Inflammatory macrophage (primary cell): ENCODE results near the gene SMIM7.
A peak's percentile ranks its signal among the peaks of the same experiment; 100 is the strongest.
"Not testable (repeated sequence)": the region's sequence is repeated elsewhere in the genome, so short reads cannot be mapped to it uniquely, and the experiment has no call there.

Experiments used
- DNase-seq, 2 donors: peaks; one replicate each; pipeline ENCODE4 v3.0.0-alpha.2; 2020 to 2022
- total RNA-seq, 18 experiments: gene quantifications; one replicate each; lab custom pipeline; 2026; ENCODE audit warnings: mixed read lengths in 6 of 18, inconsistent platforms in 2 of 18; lab: John Stamatoyannopoulos, UW

The SMIM7 gene
- 12.8 to 44.3 (median 34.1) reads per million in 18 experiments for total RNA-seq

- DNase-seq = peak; percentile 98 to 99
Observed at GRCh38 chr19:16659832-16660708, at the start of gene SMIM7. Gene SMIM7 (minus strand): TSS chr19:16660144. CDS start chr19:16660110, 34 bp downstream.

DNA sequence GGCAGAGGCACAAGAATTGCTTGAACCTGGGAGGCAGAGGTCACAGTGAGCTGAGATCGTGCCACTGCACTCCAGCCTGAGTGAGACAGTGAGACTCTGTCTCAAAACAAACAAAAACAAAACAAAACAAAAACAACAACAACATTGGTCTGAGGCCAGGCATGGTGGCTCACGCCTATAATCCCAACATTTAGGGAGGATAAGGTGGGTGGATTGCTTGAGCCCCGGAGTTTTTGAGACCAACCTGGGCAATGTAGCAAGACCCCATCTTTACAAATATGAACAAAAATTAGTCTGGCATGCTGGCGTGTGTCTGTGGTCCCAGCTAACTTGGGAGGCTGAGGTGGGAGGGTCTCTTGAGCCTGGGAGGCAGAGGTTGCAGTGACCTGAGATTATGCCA, 43.7 kb upstream of the SMIM7 start:
- DNase-seq = no peak

DNA sequence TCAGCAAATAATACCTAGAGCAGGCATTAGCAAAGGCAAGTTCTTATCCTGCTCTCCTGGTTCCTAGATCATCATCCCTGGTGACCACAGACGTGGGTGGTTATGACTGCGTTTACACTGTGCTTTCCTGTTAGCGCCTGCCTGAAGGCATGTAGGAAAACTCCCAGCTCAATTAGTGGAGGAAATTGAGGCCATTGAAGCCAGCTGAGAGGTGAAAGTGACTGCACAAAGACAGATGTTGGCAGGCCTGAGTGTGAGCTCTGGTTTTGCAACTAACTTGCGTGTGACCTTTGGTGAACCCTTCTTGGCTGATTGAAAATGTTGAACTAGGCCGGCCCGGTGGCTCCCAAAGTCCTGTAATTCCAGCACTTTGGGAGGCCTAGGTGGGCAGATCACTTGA, 42.2 kb upstream of the SMIM7 start:
- peak; percentile 33 to 52 for DNase-seq

DNA sequence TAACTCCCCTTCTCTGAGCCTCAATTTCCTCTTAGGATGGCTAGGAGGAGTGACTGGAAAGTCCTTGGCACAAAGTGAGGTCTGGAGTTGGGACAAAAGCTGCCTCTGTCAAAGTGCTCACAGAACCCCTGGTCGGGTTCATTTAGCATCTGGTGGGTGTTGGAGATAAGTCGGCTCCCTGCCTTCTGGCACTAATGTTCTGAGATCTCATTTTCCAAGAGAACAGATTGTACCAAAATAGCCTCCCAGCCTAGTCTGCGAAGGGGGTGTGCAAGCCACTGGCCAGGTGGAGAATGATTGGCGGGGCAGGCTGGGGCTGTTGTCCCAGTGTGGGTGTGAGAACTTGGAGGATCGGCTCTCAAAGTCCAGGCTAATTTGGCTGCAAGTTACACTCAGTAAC, 39.0 kb upstream of the SMIM7 start:
- no peak for DNase-seq

DNA sequence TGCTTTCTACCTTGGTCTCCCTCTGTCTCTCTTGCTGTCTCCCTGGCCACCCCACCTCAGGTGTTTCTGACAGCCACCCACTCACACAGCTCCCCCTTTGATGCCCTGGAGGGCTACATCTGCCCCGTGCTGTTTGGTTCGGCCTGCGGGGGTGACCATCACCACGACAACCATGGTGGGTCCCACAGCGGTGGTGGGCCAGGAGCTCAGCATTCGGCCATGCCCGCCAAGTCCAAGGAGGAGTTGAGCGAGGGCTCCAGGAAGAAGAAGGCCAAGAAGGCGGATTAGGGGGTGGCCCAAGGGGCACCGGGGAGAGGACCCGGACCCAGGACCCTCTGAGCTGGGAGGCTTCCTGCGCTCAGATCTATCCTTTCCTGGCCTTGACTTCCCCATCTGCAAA, 28.1 kb upstream of the SMIM7 start:
- DNase-seq = no peak

GRCh38 chr19:16684216-16684615, 24.3 kb upstream of the SMIM7 start:
- DNase-seq = no peak

DNA sequence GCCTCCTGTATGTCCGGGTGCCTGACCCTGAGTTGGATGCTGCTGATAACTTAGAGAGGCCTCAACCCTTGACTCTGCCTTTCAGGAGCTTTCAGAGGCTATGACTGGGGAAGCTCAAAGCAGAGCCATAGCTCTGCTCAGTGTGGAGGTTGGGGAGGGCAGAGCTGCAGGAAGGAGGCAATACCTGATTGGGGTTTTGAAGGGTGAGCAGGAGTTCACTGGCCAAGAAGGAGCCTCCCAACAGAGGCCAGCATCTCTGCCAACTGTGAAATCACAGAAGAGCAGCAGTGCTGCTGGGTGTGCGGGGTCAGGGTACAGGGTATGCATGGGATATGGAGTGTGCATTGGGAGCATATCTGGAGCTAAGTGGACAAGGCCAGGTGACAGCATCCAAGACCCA, 22.6 kb upstream of the SMIM7 start:
- no peak for DNase-seq

DNA sequence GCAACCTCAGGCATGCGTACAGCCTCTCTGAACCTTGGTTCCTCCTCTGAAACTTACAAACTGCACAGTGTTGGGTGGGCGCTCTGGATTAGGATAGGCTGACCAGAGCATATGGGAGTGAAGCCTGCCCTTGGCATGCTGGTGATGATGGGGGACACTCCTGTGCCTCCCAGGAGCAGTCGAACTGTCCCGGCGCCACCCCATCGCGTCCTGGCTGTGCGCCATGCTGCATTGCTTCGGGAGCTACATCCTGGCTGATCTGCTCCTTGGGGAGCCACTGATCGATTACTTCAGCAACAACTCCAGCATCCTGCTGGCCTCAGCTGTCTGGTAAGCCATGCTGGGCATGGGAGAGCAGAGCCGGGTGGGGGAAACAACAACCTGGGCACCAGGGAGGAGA, 19.9 kb upstream of the SMIM7 start:
- no peak for DNase-seq

DNA sequence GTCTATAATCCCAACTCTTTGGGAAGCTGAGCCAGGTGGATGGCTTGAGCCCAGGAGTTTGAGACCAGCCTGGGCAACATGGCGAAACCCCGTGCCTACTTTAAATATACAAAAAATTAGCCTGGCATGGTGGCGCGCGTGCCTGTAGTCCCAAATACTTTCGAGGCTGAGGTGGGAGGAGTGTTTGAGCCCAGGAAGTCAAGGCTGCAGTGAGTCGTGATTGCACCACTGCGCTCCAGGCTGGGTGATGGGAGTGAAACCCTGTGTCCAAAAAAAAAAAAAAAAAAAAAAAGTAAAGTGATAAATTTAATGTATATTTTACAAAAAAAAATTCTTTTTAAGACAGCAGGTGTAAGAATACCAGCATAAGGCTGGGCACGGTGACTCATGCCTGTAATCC, 18.6 kb upstream of the SMIM7 start:
- no peak for DNase-seq

DNA sequence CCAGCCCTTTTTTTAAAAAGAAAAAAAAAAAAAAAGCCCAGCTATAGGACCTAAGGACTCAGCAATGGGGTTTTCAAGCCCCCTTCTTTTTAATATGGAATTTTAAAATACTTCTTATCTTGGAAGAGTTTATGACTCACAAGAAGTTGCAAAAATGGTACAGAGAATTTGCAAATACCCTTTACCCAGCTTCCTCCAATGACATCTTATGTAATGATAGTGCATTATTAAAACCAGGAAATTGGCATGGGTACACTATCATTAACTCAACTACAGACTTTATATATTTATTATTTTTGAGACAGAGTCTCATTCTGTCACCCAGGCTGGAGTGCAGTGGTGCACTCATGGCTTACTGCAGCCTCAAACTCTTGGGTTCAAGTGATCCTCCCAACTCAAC, 17.1 kb upstream of the SMIM7 start:
- DNase-seq = peak; percentile 45 to 80

- no peak for DNase-seq
Observed at GRCh38 chr19:16676101-16676798, 16.3 kb upstream of the SMIM7 start.

- not testable (repeated sequence) for DNase-seq
Observed at GRCh38 chr19:16673839-16674238, 13.9 kb upstream of the SMIM7 start.

DNA sequence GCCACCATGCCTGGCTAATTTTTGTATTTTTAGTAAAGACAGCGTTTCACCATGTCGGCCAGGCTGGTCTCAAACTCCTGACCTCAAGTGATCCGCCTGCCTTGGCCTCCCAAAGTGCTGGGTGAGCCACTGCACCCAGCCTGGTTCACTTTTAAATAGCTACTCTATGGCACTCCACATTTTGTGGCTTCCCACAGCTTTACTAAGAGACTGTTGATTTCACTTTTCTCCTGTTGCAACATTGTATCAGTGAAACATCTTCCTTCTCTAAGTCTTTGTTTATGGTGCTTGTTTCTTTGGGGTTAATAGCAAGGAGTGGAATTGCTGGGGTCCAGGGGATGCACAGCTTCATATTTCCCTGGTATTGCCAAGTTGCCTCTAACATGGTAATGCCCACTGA, 13.3 kb upstream of the SMIM7 start:
- DNase-seq = peak; percentile 28 to 53

GRCh38 chr19:16671652-16672274, 11.8 kb upstream of the SMIM7 start:
- DNase-seq = no peak

DNA sequence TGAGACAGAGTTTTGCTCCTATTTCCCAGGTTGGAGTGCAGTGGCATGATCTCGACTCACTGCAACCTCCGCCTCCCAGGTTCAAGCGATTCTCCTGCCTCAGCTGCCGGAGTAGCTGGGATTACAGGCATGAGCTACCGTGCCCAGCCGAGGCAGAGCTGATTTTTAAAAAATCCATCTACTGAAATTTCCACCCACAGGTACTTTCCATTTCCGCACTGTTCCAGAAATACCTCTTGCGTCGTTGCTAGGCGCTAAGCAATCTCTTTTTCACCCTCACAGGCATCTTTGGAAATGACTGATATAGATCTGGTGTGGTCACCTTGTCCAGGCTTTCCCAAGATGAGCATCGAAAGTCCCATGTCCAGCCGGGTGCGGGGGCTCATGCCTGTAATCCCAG, 10.3 kb upstream of the SMIM7 start:
- DNase-seq = no peak

- not testable (repeated sequence) for DNase-seq
Observed at GRCh38 chr19:16668702-16669101, 8.8 kb upstream of the SMIM7 start.

DNA sequence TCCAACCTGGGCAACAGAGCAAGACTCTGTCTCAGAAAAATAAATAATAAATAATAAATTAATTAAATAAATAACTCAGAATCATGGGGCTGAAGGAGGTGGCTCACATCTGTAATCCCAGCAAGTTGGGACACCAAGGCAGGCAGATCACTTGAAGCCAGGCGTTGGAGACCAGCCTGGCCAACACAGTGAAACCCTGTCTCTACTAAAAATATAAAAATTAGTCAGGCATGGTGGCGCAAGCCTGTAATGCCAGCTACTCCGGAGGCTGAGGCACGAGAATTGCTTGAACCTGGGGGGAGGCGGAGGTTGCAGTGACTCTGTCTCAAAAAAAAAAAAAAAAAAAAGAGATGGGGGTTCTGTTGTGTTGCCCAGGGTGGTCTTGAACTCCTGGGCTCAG, 8.2 kb upstream of the SMIM7 start:
- peak in 1 of 2 donors; percentile 30 for DNase-seq

- no peak for DNase-seq
Observed at GRCh38 chr19:16661480-16662034, 1.6 kb upstream of the SMIM7 start.

DNA sequence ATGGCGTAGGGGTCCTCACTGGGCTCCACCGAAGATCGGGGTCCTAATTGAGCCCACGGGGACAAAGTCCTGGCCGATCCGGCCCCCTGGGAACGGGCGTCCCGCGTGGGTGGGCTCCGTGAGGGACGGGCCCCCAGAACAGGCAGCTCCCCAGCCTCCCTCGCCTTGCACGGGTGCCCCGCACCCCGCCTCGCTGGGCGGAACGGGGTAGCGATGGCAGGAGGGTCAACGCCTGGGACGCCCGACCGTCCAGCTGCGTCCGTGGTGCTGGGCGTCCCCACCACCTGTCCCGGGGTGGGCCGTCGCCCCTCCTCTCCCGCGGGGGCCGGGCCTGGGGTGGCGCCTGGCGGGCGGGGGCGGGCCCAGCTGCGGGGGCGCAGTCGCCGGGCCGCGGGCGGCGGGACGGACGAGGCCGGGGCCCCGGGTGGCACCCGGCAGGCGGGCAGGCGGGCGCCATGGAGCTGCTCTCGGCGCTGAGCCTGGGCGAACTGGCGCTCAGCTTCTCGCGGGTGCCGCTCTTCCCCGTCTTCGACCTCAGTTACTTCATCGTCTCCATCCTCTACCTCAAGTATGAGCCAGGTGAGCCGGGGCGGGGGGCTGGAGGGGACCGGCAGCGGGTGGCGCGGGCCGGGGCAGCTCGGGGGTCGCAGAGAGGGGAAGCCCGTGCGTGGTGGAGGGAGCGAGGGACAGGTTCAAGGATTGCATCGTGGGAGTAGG, 977 bp upstream of the SMIM7 start, which contains the start of gene TMEM38A:
Gene TMEM38A, plus strand, starts transcription at position 377 of the 717 bp plus-strand sequence. Its CDS starts 79 bp downstream, at position 456.
- peak; percentile 9 to 15 for DNase-seq

DNA sequence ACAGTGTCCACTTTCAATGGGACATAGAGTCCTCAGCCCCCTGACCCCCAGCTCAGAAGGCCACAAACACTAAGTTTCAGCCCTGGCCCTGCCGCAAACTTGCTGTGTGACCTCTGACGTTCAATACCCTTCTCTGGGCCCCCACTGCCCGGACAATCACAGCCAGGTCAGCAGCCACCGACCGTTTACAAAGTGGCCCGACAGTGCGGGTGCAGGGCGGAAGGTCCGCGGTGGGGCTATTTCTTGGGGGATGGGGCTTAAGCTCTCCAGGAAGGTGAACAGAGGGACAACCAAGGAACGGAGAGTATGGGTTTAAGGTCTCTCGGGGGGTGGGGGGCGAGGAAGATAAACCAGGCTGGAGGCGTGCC, 496 bp downstream of the SMIM7 start:
- no peak for DNase-seq

DNA sequence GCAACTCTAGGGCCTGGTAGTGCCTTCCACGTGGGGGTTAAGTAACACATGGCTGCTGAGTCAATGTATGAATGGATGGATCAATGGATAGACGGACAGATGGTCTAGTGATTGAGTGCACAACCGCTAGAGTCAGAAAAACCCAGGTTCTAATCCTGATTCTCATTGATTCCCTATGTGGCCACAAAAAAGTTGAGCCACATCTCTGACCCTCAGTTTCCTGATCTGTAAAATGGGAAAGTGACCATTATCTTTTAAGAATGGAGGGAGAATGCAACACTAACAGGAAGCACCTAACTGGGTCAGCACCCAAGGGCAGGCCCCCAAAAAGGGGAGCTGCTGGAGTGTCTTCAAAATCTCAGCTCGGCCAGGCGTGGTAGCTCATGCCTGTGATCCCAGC, 2.6 kb downstream of the SMIM7 start:
- DNase-seq = no peak

DNA sequence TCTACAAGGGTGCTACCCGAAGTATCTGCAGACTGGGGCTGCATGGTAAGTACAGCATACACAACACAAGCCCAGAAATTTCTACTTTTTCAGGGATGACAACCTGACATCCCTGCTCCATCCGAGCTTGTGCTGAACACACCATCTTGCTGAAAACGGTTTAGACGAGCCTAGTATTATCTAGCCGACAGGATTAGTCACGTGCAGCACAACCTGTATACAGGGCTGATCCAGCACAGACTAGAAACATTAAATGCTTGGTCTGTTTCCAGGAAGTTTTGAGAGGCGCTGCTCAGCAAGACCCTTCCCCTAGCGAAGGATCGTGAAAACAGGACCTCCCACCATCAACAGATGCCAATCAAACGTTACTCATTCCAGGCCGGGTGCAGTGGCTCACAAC, 4.2 kb downstream of the SMIM7 start:
- no peak for DNase-seq
